Measurements from ENCODE around the gene TP53RK.

TP53RK gene

GRCh38 chr20:46652699-46653098, 36.5 kb downstream of the TP53RK start (continued):
- TF ChIP-seq ZBTB6 (tag by site-specific recombination; IDR thresholded peaks at IDR 0.05) (no peak), ZNF623 (tag by site-specific recombination; IDR thresholded peaks at IDR 0.05) (no peak), ZBTB7A (tag by site-specific recombination; IDR thresholded peaks at IDR 0.05; ENCODE audit: low read depth) (no peak), KLF7 (tag by site-specific recombination; IDR thresholded peaks at IDR 0.05; ENCODE audit: borderline replicate concordance) (no peak), GLIS2 (tag by site-specific recombination; IDR thresholded peaks at IDR 0.05) (no peak), IKZF3 (tag by site-specific recombination; IDR thresholded peaks at IDR 0.05) (no peak)

- ChIA-PET CTCF (interaction anchor here (0.6 to 1.2 kb wide), 2 partner anchors 29 to 50 kb away, joined by 3 to 6 read pairs; no protein-coding TSS in a partner anchor), POLR2A (no interaction called here)
- H3K4me3 ChIP-seq (ENCODE audit: low read depth, low read length) = no peak within 1 kb of the TSS
- no peaks in the 10 kb centered on the region for H3K36me3 ChIP-seq (ENCODE audit: control insufficient read depth in 2 of 2, insufficient read depth in 1 of 2, low read length in 2 of 2)
- H3K27ac ChIP-seq (ENCODE audit: extremely low read depth, low read depth, low read length) = no peak within 1 kb of the TSS
- no peaks in the 10 kb centered on the region for H3K9me3 ChIP-seq (ENCODE audit: control insufficient read depth, insufficient read depth, low read depth, low read length)
- H3K4me1 ChIP-seq (ENCODE audit: control insufficient read depth, insufficient read depth, low read length) = no peaks in the 10 kb centered on the region
- TF ChIP-seq ZNF121 (tag by site-specific recombination; IDR thresholded peaks at IDR 0.05) (no peak), ZBTB1 (tag by site-specific recombination; IDR thresholded peaks at IDR 0.05) (no peak), ZNF521 (tag by site-specific recombination; IDR thresholded peaks at IDR 0.05) (no peak), ZNF292 (tag by site-specific recombination; IDR thresholded peaks at IDR 0.05; ENCODE audit: borderline replicate concordance, low read depth) (no peak), ZNF350 (tag by site-specific recombination; IDR thresholded peaks at IDR 0.05) (no peak), ZBTB49 (tag by site-specific recombination; IDR thresholded peaks at IDR 0.05; ENCODE audit: low read depth) (no peak), ZNF560 (tag by site-specific recombination; IDR thresholded peaks at IDR 0.05; ENCODE audit: borderline replicate concordance) (no peak)
Measured at GRCh38 chr20:46651091-46651962, 37.9 kb downstream of the TP53RK start, which contains the start of gene SLC13A3. SLC13A3 (minus strand) TSS chr20:46651459; CDS start chr20:46651421, 38 bp downstream.

- Histone ChIP-seq H3K4me1 (ENCODE audit: control insufficient read depth, insufficient read depth, low read length) (no peaks in the 10 kb centered on the region), H3K9me3 (ENCODE audit: control insufficient read depth, insufficient read depth, low read depth, low read length) (no peaks in the 10 kb centered on the region), H3K4me3 (ENCODE audit: low read depth, low read length) (no peak overlapping the region), H3K27ac (ENCODE audit: extremely low read depth, low read depth, low read length) (no peak overlapping the region), H3K36me3 (ENCODE audit: control insufficient read depth in 2 of 2, insufficient read depth in 1 of 2, low read length in 2 of 2) (no peaks in the 10 kb centered on the region)
- ChIA-PET CTCF (interaction anchor here (1.2 kb wide), 1 partner anchor 30 kb away, joined by 6 read pairs; no protein-coding TSS in a partner anchor), POLR2A (no interaction called here)
- TF ChIP-seq HOXD13 (CRISPR knock-in tag; IDR thresholded peaks at IDR 0.05; ENCODE audit: borderline replicate concordance) (no peak), BCL6B (tag by site-specific recombination; IDR thresholded peaks at IDR 0.05) (no peak), ZNF768 (tag by site-specific recombination; IDR thresholded peaks at IDR 0.05) (0 out of 2 replicates have a peak, but pooled peaks have one; percentile 41)
Measured at GRCh38 chr20:46650575-46651090, 38.6 kb downstream of the TP53RK start.
